K562 treated with DMSO at 1 percent for 12 hours (cell line): ENCODE measurements around the gene ATP5MC2. TPM values are rescaled to one million over a fixed set of nuclear protein-coding genes. Genes with fewer than 3 reads are reported as not detected.

Experiments used
- total RNA-seq: library from RNA; unstranded; fragments of 300-600 nt; gene quantifications from 2 replicates; pipeline ENCODE4 v1.2.3, GENCODE V29; 2022; ENCODE audit not compliant: insufficient read depth

The ATP5MC2 gene
- 487 and 568 TPM in 2 replicates for total RNA-seq

GRCh38 chr12:53675701-53676607 lies at the start of gene ATP5MC2:
Gene ATP5MC2, minus strand, starts transcription at chr12:53676083. Its CDS starts 3,469 bp downstream, at chr12:53672614.

DNA sequence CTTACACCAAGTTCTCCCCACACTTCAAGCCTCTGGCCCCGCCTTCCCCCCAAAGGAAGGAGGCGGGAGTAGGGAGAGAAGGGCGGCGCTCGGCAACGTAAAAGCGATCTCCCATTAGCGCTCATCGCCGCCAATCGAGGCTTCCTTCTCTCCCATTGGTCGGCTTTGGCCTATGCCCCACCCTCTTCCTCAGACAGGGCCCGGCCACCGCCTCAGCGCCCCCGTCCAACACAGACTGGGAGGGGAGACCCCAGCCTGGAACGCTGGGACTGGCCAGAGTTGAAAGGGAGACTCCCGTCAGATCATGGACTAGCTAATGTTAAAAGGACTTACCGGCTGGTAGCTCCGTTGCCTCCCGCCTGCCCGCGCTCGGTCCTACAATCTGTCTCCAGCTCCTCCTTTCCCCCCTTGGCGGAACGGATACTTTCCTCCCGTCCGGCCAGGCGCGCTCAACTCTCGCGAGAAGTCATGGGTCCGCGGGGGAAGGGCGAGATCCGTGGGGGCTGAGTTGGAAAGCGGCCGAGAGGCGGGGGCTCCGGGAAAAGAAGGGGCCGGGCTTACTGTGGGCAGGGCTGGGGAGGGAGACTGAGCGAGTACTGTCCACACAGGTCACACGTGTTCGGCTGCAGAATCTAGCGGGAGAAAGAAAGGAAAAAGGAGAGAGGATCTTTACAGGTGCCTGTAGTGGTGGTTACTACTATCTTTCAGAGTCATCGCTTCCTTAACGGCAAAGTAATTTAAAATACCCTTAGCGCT lies 49.8 kb downstream of the ATP5MC2 start, which contains the start of gene ATF7:
Gene ATF7 (minus strand): TSS at position 437 of the 756 bp plus-strand sequence. CDS start 25,382 bp downstream, outside the sequence.

Other genes starting within 250 kb of the ATP5MC2 start
- 204 and 264 TPM in 2 replicates for gene PRR13, start 234.3 kb downstream of the ATP5MC2 start, total RNA-seq
- 728 and 1,071 TPM in 2 replicates for gene PCBP2, start 224.0 kb downstream of the ATP5MC2 start, total RNA-seq
- 2.2 and 5.2 TPM in 2 replicates for gene MAP3K12, start 176.6 kb downstream of the ATP5MC2 start, total RNA-seq
- gene TARBP2, start 174.8 kb downstream of the ATP5MC2 start, total RNA-seq = 60.8 and 65.7 TPM in 2 replicates
- not detected in 2 replicates for gene NPFF, start 168.6 kb downstream of the ATP5MC2 start, total RNA-seq
- gene ATF7, start 49.7 kb downstream of the ATP5MC2 start, total RNA-seq = 3.7 and 15.8 TPM in 2 replicates
- 11.7 and 34.7 TPM in 2 replicates for gene CALCOCO1, start 51.4 kb upstream of the ATP5MC2 start, total RNA-seq
- not detected in 2 replicates for gene CISTR, start 75.9 kb upstream of the ATP5MC2 start, total RNA-seq